Amygdala (tissue), 56 donors: Measurements from ENCODE around the gene TCTA.

ENCODE experiments used
- DNase-seq, 56 donors: peaks; one replicate each; lab custom pipeline; 2025; lab: John Stamatoyannopoulos, UW

Gene TCTA

DNA sequence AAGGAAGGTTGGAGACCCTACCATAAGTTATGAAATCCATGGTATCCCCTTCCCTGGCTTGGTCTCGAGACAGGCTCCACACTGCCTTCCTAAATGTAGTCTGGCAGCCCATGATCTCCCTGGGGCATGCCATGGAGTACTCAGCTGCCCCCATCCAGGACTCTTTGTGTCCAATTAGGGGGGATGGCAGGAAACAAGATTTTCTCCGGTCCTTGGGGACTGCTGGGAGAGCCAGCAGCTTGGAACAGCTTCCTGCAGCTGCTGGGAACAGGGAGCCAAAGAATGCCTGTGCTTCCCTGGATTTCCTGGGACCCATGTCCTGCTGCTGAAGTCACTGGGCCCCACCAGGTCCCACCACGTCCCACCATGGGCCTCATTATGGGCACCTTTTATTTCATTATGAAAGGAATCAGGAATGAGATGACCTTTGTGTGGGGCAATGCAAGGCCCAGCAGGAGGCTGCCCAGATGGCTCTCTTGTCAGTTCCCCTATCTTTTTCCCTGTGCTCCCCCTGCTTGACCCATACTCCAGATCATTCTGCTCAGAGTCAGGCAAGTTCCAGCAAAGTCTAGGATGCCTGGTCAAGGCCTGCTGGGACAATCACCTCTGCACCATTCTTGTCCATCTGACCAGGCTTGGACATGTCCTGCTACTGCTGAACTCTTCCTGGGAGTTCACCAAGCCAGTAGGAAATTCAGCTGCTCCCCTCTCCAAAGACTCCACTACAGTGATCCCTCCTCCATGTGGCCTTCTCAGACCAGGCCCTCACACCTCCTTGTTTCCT, 42.9 kb downstream of the TCTA start:
- DNase-seq = no peak

DNA sequence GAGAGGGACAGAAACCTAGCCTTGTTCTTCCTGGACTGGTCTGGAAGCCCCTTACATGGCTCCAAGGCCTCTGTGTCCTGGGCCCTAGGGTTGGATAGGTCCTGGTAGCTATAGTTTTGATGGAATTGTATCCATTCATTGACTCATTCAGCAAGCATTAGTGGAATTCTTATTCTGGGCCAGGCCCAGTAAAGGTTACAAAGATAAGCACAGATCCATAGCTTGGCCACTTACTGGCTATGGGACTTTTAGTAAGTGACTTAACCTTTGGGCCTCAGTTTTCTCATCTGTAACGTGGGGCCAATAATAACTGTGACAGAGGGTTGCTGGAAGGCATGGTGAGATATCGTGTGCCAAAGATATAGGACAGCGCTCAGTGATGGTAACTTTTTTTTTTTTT, 44.2 kb downstream of the TCTA start:
- DNase-seq = no peak

DNA sequence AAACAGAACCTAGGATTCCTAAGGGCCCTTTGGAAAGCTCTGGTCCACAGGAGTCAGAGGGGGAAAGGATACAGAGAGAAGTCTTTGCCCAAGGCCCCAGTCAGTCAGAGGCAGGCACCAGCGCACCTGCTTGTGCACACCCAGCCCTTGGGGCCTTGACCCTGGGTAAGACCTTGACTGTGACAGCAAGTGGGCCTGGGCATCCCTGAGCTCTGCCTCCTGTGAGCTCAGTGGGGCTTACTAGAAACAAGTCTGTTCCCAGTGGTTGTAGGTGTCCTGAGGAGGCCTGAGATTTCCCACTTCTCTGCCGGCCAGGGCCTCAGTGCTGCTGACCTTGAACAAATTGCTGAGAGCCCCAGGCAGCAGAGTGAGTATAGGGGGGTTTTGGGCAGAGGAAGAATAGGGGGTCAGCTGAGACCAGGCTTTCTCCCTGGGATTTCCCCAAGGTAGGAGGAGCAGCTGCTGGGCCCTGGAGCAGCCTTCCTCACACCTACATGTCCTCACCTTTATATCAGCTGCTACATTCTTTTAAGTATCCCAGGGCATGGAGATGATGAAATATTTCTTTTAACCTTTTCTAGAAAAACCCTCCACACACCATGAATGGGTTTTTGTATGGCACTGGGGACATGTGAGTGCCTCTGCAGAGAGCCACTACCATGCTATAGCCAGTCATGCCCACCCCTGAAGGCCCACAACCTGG, 48.1 kb downstream of the TCTA start:
- DNase-seq = no peak

DNA sequence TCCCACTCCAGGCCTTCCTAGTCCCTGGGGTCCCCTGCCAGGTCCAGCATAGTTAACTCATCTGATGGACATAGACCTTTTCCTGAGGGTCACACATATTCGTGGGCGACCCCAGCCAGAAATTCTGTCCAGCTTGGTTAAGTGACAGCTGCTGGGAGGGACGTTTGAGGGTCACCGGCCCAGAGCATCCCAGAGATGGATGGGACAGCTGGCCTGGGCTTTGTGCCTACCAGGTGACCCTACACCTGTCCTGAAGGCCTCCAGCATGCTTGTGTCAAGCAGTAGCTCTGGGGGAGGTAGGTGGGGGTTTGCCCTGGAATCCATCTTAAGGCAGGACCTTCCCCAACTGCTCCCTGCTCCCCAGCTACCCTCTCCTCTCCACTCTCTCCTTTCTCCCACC, 48.7 kb downstream of the TCTA start:
- no peak for DNase-seq

DNA sequence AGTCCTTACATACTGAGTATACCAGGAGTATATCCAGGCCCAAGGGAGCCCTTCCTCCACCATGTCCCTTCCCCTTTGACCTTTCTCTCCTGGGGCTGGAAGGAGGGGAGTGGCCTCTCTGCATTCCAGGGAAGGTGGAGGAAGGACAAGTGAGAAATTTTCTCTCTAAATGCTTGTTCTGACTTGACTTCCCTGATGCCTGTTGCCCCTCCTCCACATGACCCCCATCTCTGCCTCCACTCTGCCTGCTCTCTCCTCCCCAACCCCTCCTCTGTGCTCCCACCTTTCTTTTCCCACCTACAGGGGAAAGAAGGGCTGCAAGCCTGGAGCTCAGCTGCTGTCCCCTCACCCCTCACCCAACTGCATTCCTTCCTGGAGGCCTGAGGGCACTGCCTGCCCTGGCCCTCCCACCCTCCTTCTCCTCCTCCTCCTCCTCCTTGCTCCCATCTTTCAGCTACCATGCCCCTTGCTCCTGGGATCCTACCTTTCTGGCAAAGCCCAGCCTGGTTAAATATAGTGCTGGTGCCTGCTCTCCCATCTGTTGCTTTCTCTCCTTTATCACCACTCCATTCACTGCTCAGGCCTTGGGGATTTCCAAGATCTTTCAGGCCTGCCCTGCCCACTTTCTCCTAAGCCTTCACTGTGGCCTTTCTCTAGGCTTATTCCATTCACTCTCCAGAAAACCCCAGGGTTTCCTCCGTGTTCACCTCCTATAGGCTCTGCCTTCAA, 49.4 kb downstream of the TCTA start:
- DNase-seq = no peak

DNA sequence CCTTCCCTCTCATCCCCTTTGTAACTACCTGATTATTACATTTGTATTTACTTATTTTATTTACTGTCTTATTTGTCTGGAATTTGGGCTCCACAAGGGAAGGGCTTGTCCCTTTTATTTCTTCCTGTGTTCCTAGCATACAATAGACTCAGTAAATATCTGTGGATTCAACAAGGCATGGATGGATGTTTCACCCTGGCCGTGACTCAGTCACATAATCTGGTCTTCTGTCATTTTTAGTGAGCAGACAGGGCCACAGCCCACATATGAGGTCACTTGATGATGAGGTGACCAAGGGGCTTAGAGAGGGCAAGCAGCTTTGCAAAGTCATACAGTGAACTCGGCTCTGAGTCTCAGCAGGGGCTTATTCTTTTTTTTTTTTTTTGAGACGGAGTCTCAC, 50.0 kb downstream of the TCTA start:
- no peak for DNase-seq

DNA sequence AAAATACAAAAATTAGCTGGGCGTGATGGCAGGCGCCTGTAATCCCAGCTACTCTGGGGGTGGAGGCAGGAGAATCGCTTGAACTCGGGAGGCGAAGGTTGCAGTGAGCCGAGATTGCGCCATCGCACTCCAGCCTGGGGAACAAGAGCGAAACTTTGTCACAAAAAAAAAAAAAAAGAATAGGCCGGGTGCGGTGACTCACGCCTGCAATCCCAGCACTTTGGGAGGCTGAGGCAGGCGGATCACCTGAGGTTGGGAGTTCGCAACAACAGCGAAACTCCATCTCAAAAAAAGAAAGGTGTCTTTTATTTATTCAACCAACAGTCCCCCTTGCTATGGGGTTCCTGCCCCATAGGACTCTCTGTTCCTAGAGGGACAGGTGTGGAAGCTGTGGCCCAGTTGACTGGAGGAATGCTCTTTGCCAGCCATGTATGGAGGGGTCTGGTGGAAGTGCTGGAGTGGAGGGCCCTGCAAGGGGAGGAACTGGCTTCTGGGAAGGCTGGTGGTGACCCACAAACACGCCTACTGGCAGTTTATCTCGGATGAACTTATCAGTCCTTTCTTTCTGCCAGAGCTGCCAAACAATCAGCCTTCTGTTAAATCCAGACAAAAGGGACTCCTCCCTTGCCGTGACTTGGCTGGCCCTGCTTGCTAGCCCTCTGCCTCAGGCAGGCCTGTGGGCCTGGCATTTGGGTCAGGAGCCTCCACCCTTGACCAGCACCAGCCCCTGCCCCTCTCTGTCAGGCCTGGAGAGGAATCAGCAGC, 53.2 kb downstream of the TCTA start:
- peak in 21 of 56 donors; percentile 1 to 46 (median 13) for DNase-seq
